Stimulated activated CD8-positive, alpha-beta memory T cell treated with anti-CD3 and anti-CD28 coated beads, Interleukin-7, amount 100 ng/mL, for 4 hours (primary cell): ENCODE measurements around the gene JMJD1C.
"Not testable (repeated sequence)": the region's sequence is repeated elsewhere in the genome, so short reads cannot be mapped to it uniquely, and the experiment has no call there.

Experiments used
- DNase-seq, 2 donors: peaks; one replicate each; pipeline ENCODE4 v3.0.0-alpha.2; 2020; ENCODE audit warnings: low read depth in 2 of 2

Gene JMJD1C

GRCh38 chr10:63171255-63171855, 294.4 kb downstream of the JMJD1C start:
- DNase-seq: no peak

GRCh38 chr10:63169624-63170023, 296.2 kb downstream of the JMJD1C start:
- DNase-seq: no peak

GRCh38 chr10:63168821-63169462, 296.8 kb downstream of the JMJD1C start:
- no peak for DNase-seq

GRCh38 chr10:63166742-63167258, 299.0 kb downstream of the JMJD1C start:
- no peak for DNase-seq

GRCh38 chr10:63165249-63165648, 300.5 kb downstream of the JMJD1C start:
- no peak for DNase-seq

GRCh38 chr10:63164166-63164623, 301.6 kb downstream of the JMJD1C start:
- DNase-seq: no peak

- DNase-seq: no peak
Observed at GRCh38 chr10:63161592-63161991, 304.2 kb downstream of the JMJD1C start.

GRCh38 chr10:63157845-63158624, 307.7 kb downstream of the JMJD1C start:
- DNase-seq: peak; percentile 7 to 21

GRCh38 chr10:63156236-63156635, 309.5 kb downstream of the JMJD1C start:
- no peak for DNase-seq

- no peak for DNase-seq
Observed at GRCh38 chr10:63155388-63156020, 310.3 kb downstream of the JMJD1C start.

- no peak for DNase-seq
Observed at GRCh38 chr10:63154546-63155387, 311.0 kb downstream of the JMJD1C start.

GRCh38 chr10:63153868-63154545, 311.8 kb downstream of the JMJD1C start:
- not testable (repeated sequence) for DNase-seq

- no peak for DNase-seq
Observed at GRCh38 chr10:63150745-63151144, 315.0 kb downstream of the JMJD1C start.

GRCh38 chr10:63146503-63146902, 319.3 kb downstream of the JMJD1C start:
- DNase-seq: no peak

- no peak for DNase-seq
Observed at GRCh38 chr10:63145782-63146181, 320.0 kb downstream of the JMJD1C start.

- DNase-seq: no peak
Observed at GRCh38 chr10:63143987-63144386, 321.8 kb downstream of the JMJD1C start.

GRCh38 chr10:63142136-63142535, 323.6 kb downstream of the JMJD1C start:
- no peak for DNase-seq

- DNase-seq: no peak
Observed at GRCh38 chr10:63140077-63140476, 325.7 kb downstream of the JMJD1C start.

- no peak for DNase-seq
Observed at GRCh38 chr10:63137306-63137705, 328.5 kb downstream of the JMJD1C start.

GRCh38 chr10:63133821-63134557, 331.8 kb downstream of the JMJD1C start:
- no peak for DNase-seq
